ENCODE results near the gene ZNF331.

The ZNF331 gene

GRCh38 chr19:53624771-53625545 lies 87.0 kb downstream of the ZNF331 start:
- TF ChIP-seq USF1 (IDR thresholded peaks at IDR 0.05) (no peak), ZBTB7A (IDR thresholded peaks at IDR 0.05; ENCODE audit: low read depth) (no peak), CEBPB (IDR thresholded peaks at IDR 0.05) (no peak), YY1 (IDR thresholded peaks at IDR 0.05; ENCODE audit: low read depth) (no peak)

- TF ChIP-seq USF1 (IDR thresholded peaks at IDR 0.05): no peak
- TF ChIP-seq NFIC (IDR thresholded peaks at IDR 0.05): no peak
- TF ChIP-seq, protein P1, sequence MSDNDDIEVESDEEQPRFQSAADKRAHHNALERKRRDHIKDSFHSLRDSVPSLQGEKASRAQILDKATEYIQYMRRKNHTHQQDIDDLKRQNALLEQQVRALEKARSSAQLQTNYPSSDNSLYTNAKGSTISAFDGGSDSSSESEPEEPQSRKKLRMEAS (IDR thresholded peaks at IDR 0.05): no peak
- TF ChIP-seq TAF1 (IDR thresholded peaks at IDR 0.05; ENCODE audit: low read depth): no peak
- TF ChIP-seq CREB1 (IDR thresholded peaks at IDR 0.05; ENCODE audit: low read depth): no peak
- TF ChIP-seq TCF12 (IDR thresholded peaks at IDR 0.05; ENCODE audit: low read depth): no peak
- TF ChIP-seq FOXM1 (IDR thresholded peaks at IDR 0.05; ENCODE audit: borderline replicate concordance, low read depth): no peak
- no peak for TF ChIP-seq EP300 (IDR thresholded peaks at IDR 0.05; ENCODE audit: borderline replicate concordance)
- TF ChIP-seq, protein P2, sequence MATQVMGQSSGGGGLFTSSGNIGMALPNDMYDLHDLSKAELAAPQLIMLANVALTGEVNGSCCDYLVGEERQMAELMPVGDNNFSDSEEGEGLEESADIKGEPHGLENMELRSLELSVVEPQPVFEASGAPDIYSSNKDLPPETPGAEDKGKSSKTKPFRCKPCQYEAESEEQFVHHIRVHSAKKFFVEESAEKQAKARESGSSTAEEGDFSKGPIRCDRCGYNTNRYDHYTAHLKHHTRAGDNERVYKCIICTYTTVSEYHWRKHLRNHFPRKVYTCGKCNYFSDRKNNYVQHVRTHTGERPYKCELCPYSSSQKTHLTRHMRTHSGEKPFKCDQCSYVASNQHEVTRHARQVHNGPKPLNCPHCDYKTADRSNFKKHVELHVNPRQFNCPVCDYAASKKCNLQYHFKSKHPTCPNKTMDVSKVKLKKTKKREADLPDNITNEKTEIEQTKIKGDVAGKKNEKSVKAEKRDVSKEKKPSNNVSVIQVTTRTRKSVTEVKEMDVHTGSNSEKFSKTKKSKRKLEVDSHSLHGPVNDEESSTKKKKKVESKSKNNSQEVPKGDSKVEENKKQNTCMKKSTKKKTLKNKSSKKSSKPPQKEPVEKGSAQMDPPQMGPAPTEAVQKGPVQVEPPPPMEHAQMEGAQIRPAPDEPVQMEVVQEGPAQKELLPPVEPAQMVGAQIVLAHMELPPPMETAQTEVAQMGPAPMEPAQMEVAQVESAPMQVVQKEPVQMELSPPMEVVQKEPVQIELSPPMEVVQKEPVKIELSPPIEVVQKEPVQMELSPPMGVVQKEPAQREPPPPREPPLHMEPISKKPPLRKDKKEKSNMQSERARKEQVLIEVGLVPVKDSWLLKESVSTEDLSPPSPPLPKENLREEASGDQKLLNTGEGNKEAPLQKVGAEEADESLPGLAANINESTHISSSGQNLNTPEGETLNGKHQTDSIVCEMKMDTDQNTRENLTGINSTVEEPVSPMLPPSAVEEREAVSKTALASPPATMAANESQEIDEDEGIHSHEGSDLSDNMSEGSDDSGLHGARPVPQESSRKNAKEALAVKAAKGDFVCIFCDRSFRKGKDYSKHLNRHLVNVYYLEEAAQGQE (IDR thresholded peaks at IDR 0.05; ENCODE audit: low read depth): no peak
- TF ChIP-seq EGR1 (IDR thresholded peaks at IDR 0.05): no peak
These were observed 88.5 kb downstream of the ZNF331 start for GRCh38 chr19:53626486-53626885.

DNA sequence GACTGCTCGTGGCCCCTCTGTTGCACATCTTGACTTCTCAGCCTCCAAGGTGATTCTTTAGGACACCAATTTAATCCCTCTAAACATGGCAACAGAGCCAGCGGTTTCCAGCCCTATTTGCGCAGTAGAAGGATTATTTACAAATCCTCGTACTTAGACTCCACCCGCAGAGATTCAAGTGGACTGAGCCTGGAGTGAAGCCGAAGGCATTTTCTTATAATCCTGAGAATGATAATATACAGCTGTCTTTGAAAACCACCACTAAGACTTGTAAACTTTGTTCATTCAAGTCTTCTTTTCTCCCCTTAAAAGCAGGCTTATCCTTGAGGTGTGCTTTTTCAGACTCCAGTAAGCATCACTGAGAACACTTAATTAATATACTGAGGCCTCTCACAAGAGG lies 89.0 kb downstream of the ZNF331 start:
- no peak for TF ChIP-seq EP300 (IDR thresholded peaks at IDR 0.05; ENCODE audit: borderline replicate concordance)
- TF ChIP-seq RAD21 (IDR thresholded peaks at IDR 0.05; ENCODE audit: low read depth): no peak
- no peak for TF ChIP-seq USF1 (IDR thresholded peaks at IDR 0.05)
- TF ChIP-seq YY1 (IDR thresholded peaks at IDR 0.05; ENCODE audit: low read depth): no peak
- TF ChIP-seq FOXM1 (IDR thresholded peaks at IDR 0.05; ENCODE audit: borderline replicate concordance, low read depth): no peak
- TF ChIP-seq, protein P1 (IDR thresholded peaks at IDR 0.05): no peak
- no peak for TF ChIP-seq NFIC (IDR thresholded peaks at IDR 0.05)
- no peak for TF ChIP-seq CEBPB (IDR thresholded peaks at IDR 0.05)
- no peak for TF ChIP-seq TAF1 (IDR thresholded peaks at IDR 0.05; ENCODE audit: low read depth)
- no peak for TF ChIP-seq ZBTB7A (IDR thresholded peaks at IDR 0.05; ENCODE audit: low read depth)
- TF ChIP-seq TEAD4 (IDR thresholded peaks at IDR 0.05): no peak
- no peak for TF ChIP-seq TCF12 (IDR thresholded peaks at IDR 0.05; ENCODE audit: low read depth)
- TF ChIP-seq CREB1 (IDR thresholded peaks at IDR 0.05; ENCODE audit: low read depth): no peak
- TF ChIP-seq, protein P2 (IDR thresholded peaks at IDR 0.05; ENCODE audit: low read depth): no peak
- TF ChIP-seq EGR1 (IDR thresholded peaks at IDR 0.05): no peak
